NB4 (cell line): ENCODE data around the gene FANCC.

Experiments used
- POLR2A ChIP-seq: IDR thresholded peaks from 2 replicates; pipeline ENCODE4 v1.6.1; 2011; ENCODE audit warnings: mild to moderate bottlenecking; ENCODE audit not compliant: insufficient read length; ENCODE audit errors: extremely low read depth
- TF ChIP-seq, protein P1 (sequence below): IDR thresholded peaks from one replicate; pipeline ENCODE4 v1.5.1; 2012; ENCODE audit warnings: low read depth, low read length
- TF ChIP-seq, protein P2 (sequence below): IDR thresholded peaks from 2 replicates; pipeline ENCODE4 v1.6.1; 2011; ENCODE audit warnings: low read depth, low read length

DNA sequence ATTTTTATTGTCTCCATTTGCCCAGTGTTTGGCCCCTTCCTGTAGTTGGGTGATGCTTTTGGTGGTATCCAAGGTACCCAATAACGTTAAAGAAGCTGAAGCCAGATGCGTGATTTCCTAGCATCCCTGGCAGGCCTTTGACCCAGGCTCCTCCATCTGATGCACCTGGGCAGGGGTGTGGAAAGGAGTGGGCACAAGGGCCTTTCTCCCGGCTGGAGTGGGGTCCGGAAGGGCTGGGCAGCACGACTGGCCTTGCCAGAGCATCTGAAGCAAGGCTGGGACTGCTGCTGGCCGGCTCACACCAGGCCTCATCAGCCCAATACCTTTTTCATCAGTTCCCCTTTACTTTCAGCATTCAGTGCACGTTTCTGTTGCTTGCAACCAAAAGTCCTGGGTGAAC, 220.2 kb downstream of the FANCC start:
- no peak for TF ChIP-seq POLR2A
- TF ChIP-seq, protein P1, sequence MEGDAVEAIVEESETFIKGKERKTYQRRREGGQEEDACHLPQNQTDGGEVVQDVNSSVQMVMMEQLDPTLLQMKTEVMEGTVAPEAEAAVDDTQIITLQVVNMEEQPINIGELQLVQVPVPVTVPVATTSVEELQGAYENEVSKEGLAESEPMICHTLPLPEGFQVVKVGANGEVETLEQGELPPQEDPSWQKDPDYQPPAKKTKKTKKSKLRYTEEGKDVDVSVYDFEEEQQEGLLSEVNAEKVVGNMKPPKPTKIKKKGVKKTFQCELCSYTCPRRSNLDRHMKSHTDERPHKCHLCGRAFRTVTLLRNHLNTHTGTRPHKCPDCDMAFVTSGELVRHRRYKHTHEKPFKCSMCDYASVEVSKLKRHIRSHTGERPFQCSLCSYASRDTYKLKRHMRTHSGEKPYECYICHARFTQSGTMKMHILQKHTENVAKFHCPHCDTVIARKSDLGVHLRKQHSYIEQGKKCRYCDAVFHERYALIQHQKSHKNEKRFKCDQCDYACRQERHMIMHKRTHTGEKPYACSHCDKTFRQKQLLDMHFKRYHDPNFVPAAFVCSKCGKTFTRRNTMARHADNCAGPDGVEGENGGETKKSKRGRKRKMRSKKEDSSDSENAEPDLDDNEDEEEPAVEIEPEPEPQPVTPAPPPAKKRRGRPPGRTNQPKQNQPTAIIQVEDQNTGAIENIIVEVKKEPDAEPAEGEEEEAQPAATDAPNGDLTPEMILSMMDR = no peak
- TF ChIP-seq, protein P2, sequence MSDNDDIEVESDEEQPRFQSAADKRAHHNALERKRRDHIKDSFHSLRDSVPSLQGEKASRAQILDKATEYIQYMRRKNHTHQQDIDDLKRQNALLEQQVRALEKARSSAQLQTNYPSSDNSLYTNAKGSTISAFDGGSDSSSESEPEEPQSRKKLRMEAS = no peak
